22Rv1 (cell line): ENCODE data around the gene PARD6G.

Experiments used
- H3K27ac ChIP-seq: fragments of 450-650 bp; 2 replicates; pipeline ENCODE4 v1.5.1; 2017
- ZFX ChIP-seq: fragments of 450-650 bp; IDR thresholded peaks from 2 replicates; pipeline ENCODE4 v1.6.1; 2017; ENCODE audit warnings: antibody characterized with exemption, borderline replicate concordance
- TF ChIP-seq, protein P1 (sequence below): fragments of 450-650 bp; IDR thresholded peaks from 2 replicates; pipeline ENCODE4 v1.5.1; 2017; ENCODE audit warnings: mild to moderate bottlenecking

The PARD6G gene

DNA sequence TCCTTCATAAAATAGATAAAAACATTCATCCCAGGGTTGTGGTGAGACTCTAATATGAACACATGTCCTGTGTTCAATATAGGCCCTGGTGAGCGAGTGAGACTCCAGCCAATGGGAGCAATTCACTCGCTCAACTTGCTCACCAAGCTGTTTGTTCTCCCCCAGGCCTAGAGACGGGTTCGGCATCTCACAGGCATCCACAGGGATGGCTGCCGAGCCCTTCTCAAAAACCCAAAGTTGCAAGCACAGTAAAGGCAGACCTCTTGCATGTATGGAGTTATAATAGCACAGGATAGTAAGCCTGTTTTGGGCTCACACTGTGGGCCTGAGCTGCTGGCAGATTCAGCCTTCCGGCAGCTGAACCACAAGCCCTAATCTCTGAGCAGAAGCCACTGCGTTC lies 15.7 kb downstream of the PARD6G start:
- H3K27ac ChIP-seq = no peak overlapping the region
- no peak for TF ChIP-seq ZFX
- TF ChIP-seq, protein P1, sequence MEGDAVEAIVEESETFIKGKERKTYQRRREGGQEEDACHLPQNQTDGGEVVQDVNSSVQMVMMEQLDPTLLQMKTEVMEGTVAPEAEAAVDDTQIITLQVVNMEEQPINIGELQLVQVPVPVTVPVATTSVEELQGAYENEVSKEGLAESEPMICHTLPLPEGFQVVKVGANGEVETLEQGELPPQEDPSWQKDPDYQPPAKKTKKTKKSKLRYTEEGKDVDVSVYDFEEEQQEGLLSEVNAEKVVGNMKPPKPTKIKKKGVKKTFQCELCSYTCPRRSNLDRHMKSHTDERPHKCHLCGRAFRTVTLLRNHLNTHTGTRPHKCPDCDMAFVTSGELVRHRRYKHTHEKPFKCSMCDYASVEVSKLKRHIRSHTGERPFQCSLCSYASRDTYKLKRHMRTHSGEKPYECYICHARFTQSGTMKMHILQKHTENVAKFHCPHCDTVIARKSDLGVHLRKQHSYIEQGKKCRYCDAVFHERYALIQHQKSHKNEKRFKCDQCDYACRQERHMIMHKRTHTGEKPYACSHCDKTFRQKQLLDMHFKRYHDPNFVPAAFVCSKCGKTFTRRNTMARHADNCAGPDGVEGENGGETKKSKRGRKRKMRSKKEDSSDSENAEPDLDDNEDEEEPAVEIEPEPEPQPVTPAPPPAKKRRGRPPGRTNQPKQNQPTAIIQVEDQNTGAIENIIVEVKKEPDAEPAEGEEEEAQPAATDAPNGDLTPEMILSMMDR = no peak

DNA sequence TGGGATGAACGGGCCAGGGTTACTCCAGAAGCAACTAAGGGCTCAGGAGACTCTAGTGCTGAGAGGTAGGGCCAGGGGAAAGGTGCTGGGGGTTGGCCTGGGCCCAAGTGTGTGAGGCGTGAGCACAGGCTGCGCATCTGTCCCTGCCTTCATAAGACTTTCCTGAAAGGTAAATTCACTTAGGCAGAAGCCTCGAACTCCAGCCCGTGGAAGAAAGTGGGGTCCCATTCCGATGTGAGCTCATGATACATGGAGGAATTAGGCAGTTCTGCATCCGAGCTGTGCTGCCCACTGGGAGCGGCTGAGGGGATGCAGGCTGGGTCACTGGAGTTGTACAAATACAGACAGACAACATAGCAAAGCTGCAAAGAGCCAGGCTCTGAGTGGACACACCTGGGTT lies 16.2 kb downstream of the PARD6G start:
- H3K27ac ChIP-seq = no peak overlapping the region
- TF ChIP-seq, protein P1 = no peak
- no peak for TF ChIP-seq ZFX

DNA sequence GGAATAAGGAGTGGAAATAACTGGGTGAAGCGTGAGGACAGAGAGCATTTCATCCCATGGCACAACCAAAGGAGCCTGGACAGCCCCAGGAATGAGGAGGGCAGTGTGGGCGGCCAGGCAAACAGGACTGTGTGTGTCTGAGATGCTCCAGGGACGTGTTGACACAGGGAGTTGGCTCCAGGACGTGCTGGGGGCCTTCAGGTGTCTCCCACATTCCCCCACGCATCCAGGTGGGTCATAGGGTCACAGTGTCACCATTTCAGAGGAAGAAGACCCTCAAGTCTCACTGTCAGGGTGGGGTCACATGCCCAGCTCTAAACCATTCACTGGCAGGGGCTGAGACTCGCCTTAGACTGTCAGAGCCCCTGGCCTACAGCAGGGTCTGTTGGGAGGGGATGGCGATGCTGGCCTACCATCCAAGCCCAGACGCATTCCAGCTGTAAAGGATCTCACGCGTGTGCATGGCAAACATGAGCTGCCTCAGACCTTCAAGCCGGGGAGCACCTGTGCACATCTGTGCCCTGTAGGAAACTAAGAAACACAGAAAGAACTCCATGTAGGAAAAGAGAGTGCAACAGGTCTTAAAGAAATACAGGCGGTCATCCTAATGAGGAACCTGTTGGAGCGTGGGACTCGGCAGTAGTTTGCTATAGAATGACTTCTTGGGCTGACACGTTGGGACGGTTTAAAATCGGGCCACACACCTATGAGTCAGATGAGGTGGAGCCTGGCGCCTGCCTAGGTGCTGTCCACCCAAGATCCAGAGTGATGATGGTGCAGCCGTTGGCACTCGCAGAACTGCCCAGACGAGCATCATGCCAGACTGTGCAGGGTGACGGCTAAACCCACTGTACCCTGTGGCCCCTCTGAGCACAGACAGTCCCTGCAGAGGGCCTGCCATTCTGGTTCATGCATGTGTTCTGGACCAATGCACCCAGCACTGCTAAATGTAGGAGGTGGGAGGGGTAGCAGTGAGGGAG lies 17.3 kb downstream of the PARD6G start:
- TF ChIP-seq ZFX = no peak
- TF ChIP-seq, protein P1 = no peak
- H3K27ac ChIP-seq = no peak overlapping the region

DNA sequence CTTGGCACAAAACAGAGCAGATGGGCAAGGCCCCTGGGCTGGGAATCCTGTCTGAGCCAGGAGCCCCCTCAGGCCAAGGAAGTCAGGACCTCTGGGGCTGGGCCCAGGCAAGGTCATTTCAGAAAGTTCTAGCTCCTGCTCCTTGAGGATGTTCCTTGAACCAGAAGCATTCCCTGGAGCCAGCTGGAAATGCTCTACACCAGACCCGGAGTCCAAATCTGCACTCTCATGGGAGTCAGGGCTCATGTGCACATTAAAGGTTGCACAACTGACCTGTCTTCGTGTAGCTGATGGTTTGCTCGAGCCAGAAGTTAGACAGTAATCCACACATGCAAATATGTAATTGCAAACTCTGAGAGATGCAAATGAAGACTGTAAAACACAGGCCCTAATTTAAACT lies 18.0 kb downstream of the PARD6G start:
- no peak for TF ChIP-seq ZFX
- TF ChIP-seq, protein P1 = no peak

DNA sequence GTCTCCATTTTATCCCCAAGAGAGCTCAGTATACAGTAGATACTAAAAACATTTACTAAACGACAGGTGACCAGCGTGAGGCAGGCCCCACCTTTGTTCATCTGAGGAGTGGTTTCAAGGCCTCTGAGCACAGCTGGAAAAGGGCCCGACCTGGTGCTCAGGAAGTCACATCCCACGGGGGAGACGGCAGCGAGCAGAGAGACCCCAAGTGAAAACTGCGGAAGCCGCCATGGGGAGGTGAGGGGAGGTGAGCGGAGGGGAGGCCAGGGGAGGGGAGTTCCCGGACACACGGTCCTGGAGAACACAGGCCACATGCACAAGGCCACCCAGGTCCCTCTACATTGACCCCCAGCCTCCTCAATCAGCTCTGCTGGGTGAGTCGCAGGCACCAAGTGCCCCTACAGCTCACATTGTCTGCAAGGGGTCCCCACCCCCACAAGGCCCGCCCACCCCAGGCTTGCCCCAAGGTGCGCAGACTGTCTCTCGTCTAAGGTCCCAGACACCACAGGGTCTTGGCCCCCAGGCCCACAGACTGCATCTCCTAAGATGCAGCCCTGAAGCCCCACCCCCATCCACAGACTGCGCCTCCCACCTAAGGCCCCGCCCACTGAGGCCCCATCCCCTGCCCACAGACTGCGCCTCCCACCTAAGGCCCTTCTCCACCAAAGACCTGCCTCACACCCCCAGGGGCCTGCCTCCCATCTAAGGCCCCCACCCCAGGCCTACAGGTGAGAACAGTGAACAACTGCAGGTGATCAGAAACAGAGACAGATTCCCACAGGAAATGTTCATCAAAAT lies 19.1 kb downstream of the PARD6G start:
- H3K27ac ChIP-seq = no peak overlapping the region
- no peak for TF ChIP-seq ZFX
- TF ChIP-seq, protein P1 = no peak

More for the DNA sequence above, 18.0 kb downstream of the PARD6G start:
- H3K27ac ChIP-seq = no peak overlapping the region

DNA sequence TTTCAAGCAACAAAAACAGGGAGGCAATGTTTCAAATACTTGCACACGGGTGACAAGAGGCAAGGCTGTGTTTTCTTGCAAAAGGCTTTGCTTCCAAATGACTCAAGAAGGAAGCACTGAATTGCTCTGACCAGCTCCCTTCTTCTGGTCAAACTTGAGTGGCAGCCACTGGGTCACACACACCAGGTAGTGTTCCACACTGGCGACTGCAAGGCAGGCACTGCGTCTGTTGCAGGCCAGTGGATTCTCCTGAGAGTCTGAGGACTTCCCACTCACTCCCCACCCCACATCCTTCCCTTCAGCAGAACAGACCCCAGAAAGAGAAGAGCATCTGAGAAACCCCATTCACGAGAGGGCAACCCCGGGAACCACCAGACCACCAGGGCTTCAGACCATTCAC lies 19.8 kb downstream of the PARD6G start:
- TF ChIP-seq ZFX = no peak
- TF ChIP-seq, protein P1 = no peak
- H3K27ac ChIP-seq = no peak overlapping the region
